ENCODE results near the gene MOSPD2.

Gene MOSPD2

GRCh38 chrX:14920196-14920595, 47.0 kb downstream of the MOSPD2 start:
- no peak for TF ChIP-seq CTCF (IDR thresholded peaks at IDR 0.05; ENCODE audit: low read depth, low read length)
- peak in 1 of 2 donors; percentile 40 for DNase-seq (ENCODE audit: low read depth in 2 of 2)
- H3K4me3 ChIP-seq (replicated peaks in 1 of 2; ENCODE audit: low read depth in 2 of 2, low read length in 2 of 2): no peak overlapping the region

- TF ChIP-seq CTCF (IDR thresholded peaks at IDR 0.05; ENCODE audit: low read depth, low read length): no peak
- no peak overlapping the region for H3K4me3 ChIP-seq (replicated peaks in 1 of 2; ENCODE audit: low read depth in 2 of 2, low read length in 2 of 2)
- DNase-seq (ENCODE audit: low read depth in 2 of 2): peak; percentile 53 to 83
Observed at GRCh38 chrX:14922437-14922836, 49.2 kb downstream of the MOSPD2 start.

- no peak for DNase-seq (ENCODE audit: low read depth in 2 of 2)
- H3K4me3 ChIP-seq (replicated peaks in 1 of 2; ENCODE audit: low read depth in 2 of 2, low read length in 2 of 2): no peak overlapping the region
- no peak for TF ChIP-seq CTCF (IDR thresholded peaks at IDR 0.05; ENCODE audit: low read depth, low read length)
Observed at GRCh38 chrX:14923761-14924160, 50.5 kb downstream of the MOSPD2 start.

GRCh38 chrX:14926471-14926870, 53.2 kb downstream of the MOSPD2 start:
- no peak for DNase-seq (ENCODE audit: low read depth in 2 of 2)
- TF ChIP-seq CTCF (IDR thresholded peaks at IDR 0.05; ENCODE audit: low read depth, low read length): no peak
- no peak overlapping the region for H3K4me3 ChIP-seq (replicated peaks in 1 of 2; ENCODE audit: low read depth in 2 of 2, low read length in 2 of 2)

- TF ChIP-seq CTCF (IDR thresholded peaks at IDR 0.05; ENCODE audit: low read depth, low read length): no peak
- no peak for DNase-seq (ENCODE audit: low read depth in 2 of 2)
- H3K4me3 ChIP-seq (replicated peaks in 1 of 2; ENCODE audit: low read depth in 2 of 2, low read length in 2 of 2): no peak overlapping the region
Observed at GRCh38 chrX:14927401-14927800, 54.2 kb downstream of the MOSPD2 start.

GRCh38 chrX:14930663-14931062, 57.4 kb downstream of the MOSPD2 start:
- H3K4me3 ChIP-seq (replicated peaks in 1 of 2; ENCODE audit: low read depth in 2 of 2, low read length in 2 of 2): no peak overlapping the region
- DNase-seq (ENCODE audit: low read depth in 2 of 2): no peak
- no peak for TF ChIP-seq CTCF (IDR thresholded peaks at IDR 0.05; ENCODE audit: low read depth, low read length)

GRCh38 chrX:14932136-14932535, 58.9 kb downstream of the MOSPD2 start:
- no peak for DNase-seq (ENCODE audit: low read depth in 2 of 2)
- TF ChIP-seq CTCF (IDR thresholded peaks at IDR 0.05; ENCODE audit: low read depth, low read length): no peak
- no peak overlapping the region for H3K4me3 ChIP-seq (replicated peaks in 1 of 2; ENCODE audit: low read depth in 2 of 2, low read length in 2 of 2)
